NCI-H524 treated with DMSO at 0.1 percent for 48 hours (cell line): Measurements from ENCODE around the gene PIGX.

Source experiments
- DNase-seq: peaks from one replicate; lab custom pipeline; 2025; lab: John Stamatoyannopoulos, UW

Gene PIGX

DNA sequence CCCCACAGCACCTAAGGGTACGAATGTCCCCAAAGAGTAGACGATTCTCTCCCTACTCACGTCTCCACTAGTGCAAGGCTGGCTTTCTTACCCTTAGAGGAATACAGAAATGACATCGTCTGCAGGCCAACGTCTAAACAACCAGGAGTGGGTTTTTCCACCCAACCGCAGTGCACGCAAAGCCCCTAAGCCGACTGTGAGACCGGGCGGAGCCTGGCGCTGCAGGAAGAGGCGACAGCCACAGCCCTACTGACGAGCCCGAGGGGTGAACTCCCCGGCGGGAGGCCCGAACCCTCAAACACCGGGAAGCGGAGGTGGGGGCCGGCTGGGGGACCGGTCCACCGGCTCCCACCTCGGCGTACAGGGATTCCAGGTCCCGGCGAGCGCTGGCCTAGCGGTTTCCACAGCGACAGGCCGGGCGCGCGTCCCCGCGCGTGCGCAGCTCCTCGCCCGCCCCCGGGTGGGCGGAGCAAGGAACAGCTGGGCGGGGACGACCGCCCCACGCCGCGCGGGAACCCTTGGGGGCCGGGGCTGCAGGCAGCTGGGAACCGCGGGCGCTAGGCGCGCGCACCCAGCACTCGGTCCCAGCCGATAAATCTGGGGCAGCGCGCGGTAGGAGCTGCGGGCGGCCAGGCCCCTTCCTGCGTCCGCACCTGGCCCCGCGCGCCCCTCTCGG, at the start of gene PIGX, which contains the start of gene CEP19:
TSS of gene PIGX (plus strand) at position 540 of the 676 bp plus-strand sequence.
TSS of gene CEP19 (minus strand) at position 413 of the 676 bp plus-strand sequence. CDS start 3,593 bp downstream, outside the sequence.
- DNase-seq, result peak; percentile 15

DNA sequence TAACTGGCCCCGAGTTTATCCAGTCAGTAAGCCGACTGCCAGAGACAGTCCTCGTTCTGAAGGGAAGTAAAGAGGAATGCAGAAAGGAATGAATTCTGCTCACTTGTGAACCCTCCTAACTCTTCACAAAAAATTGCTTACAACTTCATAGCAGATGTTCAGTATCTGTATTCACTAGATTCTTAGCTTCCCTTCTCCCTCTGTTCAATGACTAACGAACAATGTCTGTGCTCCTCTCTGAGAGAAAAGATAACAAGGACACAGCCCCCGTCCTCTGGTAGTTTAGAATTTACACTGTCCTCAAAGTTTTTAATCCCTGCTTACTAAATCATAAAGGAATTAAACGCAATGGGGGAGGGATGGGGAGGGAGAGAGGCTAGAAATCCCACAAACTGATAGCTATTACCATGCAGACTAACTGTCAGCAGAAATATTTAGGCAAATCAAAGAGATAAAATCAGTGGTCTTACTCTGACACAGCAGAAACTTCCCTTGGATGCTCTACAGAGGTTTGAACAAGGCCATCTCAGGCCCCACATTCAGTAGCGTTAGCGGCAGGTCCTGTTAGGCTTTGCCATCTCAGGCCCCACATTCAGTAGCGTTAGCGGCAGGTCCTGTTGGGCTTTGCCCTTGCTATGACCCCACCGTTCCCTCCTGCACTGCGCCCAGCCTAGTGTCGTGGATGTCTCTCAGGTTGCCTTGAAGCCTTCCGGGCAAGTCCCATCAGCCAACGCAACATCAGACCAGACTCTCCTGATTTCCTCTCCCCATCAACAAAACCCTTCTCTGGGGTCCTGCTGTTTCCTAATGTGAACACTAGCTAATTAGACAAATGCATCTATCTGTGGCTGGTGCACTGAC, 49.2 kb upstream of the PIGX start:
- no peak for DNase-seq

DNA sequence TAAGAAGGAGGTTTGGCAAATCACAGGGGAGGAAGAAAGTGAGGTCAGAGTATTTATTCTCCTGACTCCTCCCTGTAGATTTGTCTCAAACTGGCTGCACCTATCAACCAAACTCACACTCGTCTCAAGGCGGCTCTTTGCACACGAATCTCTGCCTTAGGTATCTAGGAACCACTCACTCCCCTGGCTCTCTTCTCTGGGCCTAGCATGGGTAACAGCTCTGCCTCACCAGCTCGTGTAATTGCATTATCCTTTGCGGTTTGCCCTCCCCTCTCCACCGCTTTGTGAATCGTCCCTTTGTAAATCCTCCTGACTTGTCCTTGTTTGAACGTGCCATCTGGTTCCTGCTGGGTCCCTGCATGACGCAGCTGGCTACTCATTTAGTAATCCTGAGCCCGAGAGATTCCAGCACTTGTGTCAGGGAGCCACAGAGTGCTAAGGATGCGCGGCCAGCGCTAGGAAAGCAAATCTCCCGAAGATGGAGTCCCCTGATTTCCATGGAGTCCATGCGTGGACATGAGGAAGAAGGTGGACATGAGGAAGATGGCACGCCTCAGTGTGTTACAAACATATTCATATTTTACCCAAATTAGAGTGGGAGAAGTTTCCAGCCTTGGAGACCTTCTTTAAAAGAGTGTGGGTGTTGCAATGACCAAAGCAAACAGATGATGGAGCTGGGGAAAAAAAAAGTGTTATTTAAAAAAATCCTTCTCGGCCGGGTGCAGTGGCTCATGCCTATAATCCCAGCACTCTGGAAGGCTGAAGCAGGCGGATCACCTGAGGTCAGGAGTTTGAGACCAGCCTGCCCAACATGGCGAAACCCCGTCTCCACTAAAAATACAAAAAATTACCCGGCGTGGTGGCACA, 45.9 kb upstream of the PIGX start:
- peak; percentile 98 for DNase-seq

DNA sequence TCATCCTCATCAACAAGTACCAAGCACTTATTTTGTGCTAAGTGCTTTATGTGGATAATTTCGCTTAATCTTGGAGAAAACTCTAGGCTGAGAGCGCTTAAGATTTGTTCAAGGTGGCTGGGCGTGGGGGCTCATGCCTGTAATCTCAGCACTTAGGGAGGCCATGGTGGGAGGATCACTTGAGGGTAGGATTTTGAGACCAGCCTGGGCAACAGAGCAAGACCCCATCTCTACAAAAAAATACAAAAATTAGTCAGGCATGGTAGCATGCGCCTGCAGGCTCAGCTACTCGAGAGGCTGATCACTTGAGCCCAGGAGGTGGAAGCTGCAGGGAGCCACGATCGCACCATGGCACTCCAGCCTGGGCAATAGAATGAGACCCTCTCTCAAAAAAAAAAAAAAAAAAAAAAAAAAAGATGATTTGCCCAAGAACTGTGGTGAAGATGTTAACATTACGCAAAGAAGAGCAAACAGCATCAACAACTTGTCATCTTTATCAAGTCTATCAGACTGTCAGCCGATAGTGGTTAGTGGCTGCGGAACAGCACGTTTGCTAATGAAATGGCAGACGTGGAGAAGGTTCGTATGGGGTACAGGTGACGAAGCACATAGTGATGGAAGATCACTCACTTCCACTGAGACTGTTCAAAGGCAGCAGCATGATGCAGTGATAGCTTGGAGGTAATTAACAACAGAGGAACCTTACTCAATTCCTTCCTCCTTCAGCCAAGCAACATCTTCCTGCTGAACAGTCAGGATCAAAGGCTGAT, 44.9 kb upstream of the PIGX start:
- no peak for DNase-seq

DNA sequence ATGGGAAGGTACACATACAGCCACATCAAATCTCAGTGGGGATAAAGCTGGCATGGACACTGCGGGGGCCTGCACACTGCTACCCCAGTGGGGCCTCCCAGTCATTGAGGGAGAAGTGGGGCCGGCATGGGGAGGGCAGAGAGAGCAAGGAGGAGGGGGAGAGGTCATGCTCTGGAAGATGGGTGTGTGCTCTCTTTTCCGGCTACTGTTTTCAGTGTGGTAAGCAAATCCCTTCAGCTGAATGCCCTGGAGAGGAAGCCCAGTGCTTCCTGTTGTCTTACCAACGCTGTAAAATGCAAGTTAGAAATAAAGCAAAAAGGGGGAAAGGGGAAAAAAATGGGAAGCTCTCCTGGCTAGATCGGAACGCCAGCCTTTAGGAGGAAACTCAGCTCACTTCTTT, 41.8 kb upstream of the PIGX start:
- DNase-seq, result no peak

DNA sequence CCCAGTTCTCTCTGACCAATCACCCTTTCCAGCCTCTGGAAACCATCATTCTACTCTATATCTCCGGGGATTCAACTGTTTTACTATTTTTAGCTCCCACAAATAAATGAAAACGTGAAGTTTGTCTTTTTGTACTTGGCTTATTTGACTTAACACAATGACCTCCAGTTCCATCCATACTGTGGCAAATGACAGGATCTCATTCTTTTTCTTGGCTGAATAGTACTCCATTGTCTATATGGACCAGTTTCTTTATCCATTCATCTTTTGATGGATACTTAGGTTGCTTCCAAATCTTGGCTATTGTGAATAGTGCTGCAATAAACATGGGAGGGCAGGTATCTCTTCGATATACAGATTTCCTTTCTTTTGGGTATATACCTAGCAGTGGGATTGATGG, 38.5 kb upstream of the PIGX start:
- DNase-seq, result no peak

DNA sequence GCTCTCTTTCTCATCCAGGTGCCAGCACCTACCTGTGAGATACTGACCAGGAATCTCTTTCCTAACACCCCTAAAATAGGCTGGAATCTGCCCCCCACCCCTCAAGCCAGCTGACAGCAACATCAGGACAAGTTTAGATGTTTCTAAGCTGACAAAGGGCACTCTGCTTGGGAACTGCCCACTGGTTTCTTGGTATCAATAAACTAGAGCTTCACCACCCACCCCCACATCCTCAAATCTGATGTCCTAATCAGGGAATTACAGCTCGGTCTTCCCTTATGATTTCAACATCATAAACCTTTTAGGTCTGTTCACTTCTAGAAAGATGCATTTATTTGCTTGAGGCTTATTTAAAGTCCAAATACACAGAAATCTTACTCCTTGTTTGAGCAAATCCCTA, 34.8 kb upstream of the PIGX start:
- DNase-seq, result no peak

DNA sequence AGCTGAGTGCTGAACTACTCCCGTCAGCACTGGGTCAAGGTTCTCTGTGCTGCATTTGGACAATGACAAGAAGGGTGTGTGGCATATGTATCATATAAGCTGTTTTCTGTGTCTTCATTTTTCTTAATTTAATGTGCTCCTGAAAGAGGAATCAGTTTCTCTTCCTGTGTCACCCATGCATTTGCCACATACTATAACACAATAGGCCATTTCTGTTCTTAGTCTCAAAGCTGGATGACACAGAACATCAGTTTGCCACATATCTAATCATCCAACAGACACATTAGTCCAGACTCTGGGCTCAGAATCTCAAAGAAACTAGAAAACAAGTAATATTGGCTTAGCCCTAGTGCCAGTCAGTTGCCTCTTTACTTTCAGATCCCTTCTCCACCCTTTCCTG, 34.2 kb upstream of the PIGX start:
- no peak for DNase-seq

DNA sequence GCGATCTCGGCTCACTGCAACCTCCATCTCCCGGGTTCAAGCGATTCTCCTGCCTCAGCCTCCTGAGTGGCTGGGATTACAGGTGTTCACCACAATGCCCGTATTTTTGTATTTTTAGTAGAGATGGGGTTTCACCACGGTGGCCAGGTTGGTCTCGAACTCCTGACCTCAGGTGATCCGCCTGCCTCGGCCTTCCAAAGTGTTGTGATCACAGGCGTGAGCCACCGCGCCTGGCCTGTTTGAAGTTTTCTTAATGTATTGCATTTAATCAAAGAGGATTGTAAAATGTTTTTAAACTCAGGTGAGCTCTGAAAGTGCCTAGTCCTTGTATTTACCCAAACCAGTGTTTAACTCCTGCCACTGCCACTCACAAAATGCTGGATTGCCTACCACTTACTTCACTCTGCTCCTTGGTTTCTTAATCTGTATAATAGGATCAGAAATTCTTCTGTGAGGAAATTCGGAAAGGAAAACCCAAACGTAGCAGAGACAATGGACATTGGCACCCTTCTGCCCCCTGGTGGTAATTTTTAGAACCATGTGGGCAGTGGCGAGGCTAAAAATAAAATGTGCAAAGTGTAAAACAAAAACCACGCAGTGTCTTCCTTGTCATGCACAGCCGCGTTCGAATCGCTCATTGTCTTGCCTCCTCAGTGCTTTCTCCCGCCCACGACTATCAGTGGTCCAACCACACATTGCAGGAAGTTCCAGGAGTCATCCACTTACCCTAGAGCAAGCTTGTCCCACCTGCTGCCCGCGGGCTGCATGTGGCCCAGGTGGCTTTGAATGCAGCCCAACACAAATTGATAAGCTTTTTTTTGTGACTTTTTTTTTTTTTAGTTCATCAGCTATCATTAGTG, 27.4 kb upstream of the PIGX start:
- DNase-seq, result peak; percentile 33

DNA sequence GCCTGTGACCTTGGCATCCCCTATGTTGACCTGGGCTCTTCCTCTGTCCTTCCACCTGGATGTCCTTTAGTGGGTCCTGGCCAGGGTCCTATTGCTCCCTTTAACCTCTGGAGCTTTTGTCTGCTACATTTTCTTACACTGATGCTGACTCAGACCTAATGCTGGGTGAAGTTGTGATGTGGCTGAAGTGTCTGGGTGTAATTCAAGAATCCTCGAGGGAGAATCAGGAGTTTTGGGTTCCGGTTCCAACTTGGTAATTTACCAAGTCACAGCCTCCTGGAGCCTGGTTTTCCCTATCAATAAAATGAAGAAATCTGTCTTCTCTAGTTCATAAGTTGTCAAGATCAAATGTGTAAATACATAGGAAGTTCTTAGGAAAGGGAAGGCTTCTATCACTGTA, 25.7 kb upstream of the PIGX start:
- no peak for DNase-seq

DNA sequence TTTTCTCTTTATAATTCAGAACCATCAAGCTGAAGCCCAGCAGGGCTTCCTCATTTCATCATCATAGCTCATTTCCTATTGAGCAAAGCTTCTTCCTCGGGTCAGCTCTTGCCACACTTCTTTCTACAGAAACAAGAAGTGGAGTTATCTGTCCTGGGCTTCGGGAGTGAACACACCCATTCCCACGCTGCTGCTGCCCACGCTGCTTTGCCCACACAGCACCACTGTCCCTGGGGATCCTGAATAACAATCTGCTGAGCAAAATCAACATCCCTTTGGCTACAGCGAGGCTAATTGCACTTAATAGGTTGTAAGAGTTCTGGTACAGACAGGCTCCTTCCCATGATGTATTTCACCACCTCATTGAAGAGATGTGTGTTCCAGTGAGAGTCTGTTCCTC, 23.8 kb upstream of the PIGX start:
- no peak for DNase-seq

DNA sequence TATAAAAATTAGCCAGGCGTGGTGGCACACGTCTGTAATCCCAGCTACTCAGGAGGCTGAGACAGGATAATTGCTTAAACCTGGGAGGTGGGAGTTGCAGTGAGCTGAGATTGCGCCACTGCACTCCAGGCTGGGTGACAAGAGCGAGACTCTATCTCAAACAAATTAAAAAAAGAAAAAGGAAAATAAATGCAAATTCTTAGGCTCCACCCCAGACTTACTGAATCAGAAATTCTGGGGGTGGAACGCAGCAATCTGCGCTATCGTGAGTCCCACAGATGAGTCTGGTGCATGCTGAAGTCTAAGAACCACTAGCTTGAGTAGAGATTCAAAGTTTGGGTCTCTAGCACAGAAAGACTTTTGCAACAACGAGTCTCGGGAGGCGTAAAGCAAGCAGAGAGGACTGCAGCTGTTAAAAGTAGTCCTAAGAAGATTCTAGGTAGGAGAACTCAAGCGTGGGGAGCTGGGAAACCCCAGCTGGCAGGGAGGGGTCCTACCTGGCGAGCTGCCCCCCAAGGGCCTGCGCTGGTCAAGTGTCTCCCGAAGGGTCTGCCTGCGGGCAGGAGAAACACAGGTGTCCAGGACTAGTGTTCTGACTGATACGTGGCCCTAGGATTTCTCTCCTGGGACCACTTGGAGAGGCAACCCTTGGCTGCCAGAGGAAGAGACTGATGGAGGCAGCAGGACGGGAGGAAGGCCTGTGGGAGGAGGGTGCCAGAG, 22.1 kb upstream of the PIGX start:
- no peak for DNase-seq

DNA sequence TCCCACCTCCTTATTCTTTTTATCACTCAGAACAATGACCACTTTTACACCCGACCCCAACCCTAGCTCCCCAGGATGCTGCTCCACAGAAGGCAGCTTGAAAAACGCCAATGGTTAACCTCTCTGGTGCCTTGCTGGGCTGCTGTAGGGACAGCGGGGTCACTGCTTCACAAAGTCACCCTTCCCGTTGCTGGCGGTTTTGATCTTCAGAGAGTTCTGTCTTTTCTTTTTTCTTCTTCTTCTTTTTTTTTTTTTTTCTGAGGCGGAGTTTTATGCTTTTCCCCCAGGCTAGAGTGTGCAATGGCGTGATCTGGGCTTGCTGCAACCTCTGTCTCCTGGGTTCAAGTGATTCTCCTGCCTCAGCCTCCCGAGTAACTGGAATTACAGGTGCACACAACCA, 20.8 kb upstream of the PIGX start:
- no peak for DNase-seq

DNA sequence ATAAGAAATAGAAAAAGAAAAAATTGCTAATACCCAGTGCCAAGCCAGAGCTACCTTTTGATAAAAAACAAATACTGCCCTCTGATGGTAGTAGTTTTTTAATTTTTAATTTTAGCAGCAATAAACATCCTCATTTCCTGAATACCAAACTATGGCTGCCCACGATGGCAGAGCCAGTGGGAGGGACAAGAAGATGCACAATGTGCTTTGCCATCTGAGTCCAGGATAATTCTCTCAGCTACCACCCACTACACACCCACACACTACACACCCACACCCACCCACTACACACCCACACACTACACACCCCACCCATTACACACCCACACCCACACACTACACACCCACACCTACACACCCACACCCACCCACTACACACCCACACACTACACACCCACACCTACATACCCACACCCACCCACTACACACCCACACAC, 18.0 kb upstream of the PIGX start:
- DNase-seq, result no peak

DNA sequence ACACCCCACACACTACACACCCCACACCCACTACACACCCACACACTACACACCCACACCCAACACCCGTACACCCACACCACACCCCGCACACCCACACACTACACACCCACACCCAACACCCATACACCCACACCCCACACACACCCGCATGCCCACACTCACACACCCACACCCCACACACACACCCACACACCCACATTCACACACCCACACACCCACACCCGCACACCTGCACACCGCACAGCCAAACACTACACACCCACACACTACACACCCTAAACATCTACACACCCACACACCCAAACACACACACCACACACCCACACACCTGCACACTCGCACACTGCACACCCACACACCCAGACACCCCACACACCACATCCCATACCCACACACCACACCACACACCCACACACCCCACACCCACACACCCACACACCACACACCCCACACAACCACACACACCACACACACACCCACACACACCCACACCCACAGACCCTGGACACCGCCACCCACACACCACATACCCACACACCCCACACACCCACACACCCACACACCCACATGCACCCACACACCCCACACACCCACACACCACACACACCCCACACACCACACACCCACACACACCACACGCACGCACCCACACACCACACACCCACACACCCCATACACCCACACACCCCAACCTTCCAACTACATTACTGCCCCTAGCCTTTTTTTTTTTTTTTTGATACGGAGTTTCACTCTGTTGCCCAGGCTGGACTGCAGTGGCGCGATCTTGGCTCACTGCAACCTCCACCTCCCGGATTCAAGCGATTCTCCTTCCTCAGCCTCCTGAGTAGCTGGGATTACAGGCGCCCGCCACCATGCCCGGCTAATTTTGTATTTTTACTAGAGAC, 17.0 kb upstream of the PIGX start:
- DNase-seq, result no peak

DNA sequence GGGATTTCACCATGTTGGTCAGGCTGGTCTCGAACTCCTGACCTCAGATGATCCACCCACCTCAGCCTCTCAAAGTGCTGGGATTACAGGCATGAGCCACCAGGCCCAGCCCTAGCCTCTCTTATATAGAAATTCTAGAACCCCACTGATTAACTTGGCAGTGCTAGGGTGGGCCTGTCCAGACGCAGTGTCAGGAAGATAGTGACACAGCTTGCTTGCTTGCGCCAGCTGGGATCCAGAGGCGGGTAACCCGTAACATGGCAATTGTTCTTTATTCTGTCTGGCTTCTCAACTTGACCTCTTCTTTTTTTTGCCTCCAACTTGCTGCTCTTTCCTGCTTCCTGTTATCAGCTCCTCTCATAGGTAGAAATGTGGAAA, 16.3 kb upstream of the PIGX start:
- DNase-seq, result no peak

DNA sequence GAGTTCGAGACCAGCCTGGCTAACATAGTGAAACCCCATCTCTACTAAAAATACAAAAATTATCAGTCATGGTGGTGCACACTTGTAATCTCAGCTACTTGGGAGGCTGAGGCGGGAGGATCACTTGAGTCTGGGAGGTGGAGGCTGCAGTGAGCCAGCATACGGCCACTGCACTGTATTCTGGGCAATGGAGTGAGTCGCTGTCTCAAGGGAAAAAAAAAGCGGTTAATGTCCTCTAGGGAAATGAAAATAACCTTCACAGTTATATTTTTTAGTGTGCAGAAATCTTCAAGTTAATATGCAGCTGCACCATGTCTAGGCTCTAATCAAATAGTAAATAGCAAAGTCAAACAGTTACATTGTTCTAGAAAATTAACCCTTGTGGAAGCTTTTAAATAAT, 14.9 kb upstream of the PIGX start:
- no peak for DNase-seq

DNA sequence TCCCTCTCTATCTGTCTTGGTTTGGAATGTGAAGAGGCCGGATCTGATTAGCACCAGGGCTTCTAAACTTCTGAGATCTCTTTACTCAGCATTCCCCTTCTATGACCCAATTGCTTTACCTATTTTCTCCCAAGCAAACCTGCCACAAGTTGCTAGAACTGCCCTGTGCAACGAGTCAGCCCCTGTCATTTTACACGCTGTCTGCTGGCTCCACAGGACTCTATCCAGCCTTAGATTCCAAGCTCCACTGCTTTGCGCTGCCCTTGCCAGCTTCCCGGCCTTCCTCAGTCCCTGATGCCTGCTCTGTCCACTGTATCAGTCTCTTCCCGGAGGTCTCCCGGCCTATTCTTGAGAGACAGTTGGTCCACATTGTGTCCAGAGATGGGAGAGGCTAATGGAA, 12.4 kb upstream of the PIGX start:
- DNase-seq, result no peak

DNA sequence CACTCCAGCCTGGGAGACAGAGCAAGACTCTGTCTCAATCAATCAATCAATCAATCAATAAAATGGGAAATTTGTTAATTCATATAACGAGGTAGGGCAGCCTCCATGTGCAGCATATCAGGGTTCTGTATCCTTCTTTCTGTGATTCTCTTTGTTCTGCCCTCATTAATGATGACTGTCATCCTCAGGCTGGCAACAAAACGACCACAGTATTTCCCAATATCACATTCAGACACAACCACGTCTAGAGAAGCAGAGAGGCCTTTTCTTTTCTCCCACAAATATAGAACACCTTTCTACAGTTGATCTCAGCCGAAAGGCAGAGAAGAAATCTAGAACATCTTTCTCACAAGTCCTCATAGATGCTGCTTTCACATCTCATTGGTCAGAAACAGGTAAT, 11.4 kb upstream of the PIGX start:
- DNase-seq, result no peak
